Measurements from ENCODE around the gene RCL1.

The RCL1 gene

DNA sequence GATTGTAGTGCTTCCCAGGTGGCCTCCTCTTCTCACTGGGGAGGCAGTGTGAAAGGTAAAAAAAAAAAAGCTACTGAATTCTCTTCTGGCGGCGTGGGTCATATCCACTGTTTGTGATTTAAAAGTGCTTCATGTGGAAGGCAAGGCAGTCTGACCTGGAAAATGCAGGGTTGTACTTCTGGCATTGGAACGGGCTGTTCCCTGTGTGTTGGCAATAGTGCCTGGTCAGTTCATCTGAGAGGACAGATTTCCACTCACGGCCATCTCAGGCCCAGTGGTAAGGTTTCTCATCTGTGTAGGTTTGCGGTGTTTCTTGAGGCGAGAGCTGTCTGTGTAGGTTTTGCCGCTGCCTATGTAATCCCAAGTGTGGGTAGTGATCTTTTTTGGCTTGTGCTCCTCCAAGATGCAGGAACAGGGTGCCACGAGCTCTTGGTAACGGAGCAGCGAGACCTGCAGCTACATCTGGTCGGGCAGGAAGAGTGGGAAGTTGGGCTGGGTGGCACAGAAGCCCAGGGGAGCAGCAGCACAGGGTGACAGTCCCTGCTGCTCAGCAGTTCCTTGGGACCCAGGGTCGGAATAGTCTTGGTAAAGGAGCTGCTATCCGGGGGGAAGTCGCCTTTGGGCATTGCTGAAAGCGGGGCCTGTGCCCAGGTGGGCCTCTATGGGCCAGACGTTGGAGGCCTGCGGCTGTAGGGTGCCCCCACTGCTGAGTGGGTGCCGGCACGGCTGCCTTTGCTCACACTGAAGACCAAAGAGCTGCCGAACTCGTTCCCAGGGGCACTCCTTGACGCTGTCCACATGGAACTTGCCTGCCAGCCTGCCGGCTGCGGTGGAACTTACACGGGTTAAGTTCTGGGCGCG lies 11.2 kb downstream of the RCL1 start:
- no peaks in the 10 kb centered on the region for H3K4me1 ChIP-seq (ENCODE audit: insufficient read depth, low read length, severe bottlenecking)
- H3K79me2 ChIP-seq (ENCODE audit: insufficient read depth, low read length), result peaks cover 93% of the 10 kb centered on the region
- no peak overlapping the region for H3K9ac ChIP-seq (ENCODE audit: low read length)
- H3K9me2 ChIP-seq (ENCODE audit: low read depth, low read length), result no peaks in the 10 kb centered on the region
- peaks cover 12% of the 10 kb centered on the region for H3K9me3 ChIP-seq (ENCODE audit: low read length)
- no peak overlapping the region for H3K4me3 ChIP-seq (ENCODE audit: low read depth, low read length, poor library complexity, severe bottlenecking)
- H3F3A ChIP-seq (ENCODE audit: insufficient read depth, low read length), result no peaks in the 10 kb centered on the region
- TF ChIP-seq, protein P1, sequence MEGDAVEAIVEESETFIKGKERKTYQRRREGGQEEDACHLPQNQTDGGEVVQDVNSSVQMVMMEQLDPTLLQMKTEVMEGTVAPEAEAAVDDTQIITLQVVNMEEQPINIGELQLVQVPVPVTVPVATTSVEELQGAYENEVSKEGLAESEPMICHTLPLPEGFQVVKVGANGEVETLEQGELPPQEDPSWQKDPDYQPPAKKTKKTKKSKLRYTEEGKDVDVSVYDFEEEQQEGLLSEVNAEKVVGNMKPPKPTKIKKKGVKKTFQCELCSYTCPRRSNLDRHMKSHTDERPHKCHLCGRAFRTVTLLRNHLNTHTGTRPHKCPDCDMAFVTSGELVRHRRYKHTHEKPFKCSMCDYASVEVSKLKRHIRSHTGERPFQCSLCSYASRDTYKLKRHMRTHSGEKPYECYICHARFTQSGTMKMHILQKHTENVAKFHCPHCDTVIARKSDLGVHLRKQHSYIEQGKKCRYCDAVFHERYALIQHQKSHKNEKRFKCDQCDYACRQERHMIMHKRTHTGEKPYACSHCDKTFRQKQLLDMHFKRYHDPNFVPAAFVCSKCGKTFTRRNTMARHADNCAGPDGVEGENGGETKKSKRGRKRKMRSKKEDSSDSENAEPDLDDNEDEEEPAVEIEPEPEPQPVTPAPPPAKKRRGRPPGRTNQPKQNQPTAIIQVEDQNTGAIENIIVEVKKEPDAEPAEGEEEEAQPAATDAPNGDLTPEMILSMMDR (IDR thresholded peaks at IDR 0.05; ENCODE audit: low read length), result no peak
- no peak for TF ChIP-seq EZH2 (IDR thresholded peaks at IDR 0.05; ENCODE audit: borderline replicate concordance, low read length)
- no peak overlapping the region for H3K4me2 ChIP-seq (ENCODE audit: low read length)
- no peaks in the 10 kb centered on the region for H4K20me1 ChIP-seq (ENCODE audit: insufficient read depth, low read length)
- no peaks in the 10 kb centered on the region for H3K27me3 ChIP-seq (ENCODE audit: insufficient read depth, low read length)
- peaks cover 28% of the 10 kb centered on the region for H3K36me3 ChIP-seq (ENCODE audit: insufficient read depth, low read length)
- H2AFZ ChIP-seq (ENCODE audit: low read length), result no peak overlapping the region
- no peak overlapping the region for H3K27ac ChIP-seq (ENCODE audit: low read depth, low read length, poor library complexity, severe bottlenecking)

GRCh38 chr9:4804531-4805016 lies 11.8 kb downstream of the RCL1 start:
- peaks cover 12% of the 10 kb centered on the region for H3K9me3 ChIP-seq (ENCODE audit: low read length)
- no peaks in the 10 kb centered on the region for H3K27me3 ChIP-seq (ENCODE audit: insufficient read depth, low read length)
- no peak overlapping the region for H3K4me2 ChIP-seq (ENCODE audit: low read length)
- no peaks in the 10 kb centered on the region for H3F3A ChIP-seq (ENCODE audit: insufficient read depth, low read length)
- no peaks in the 10 kb centered on the region for H4K20me1 ChIP-seq (ENCODE audit: insufficient read depth, low read length)
- H3K27ac ChIP-seq (ENCODE audit: low read depth, low read length, poor library complexity, severe bottlenecking), result no peak overlapping the region
- H3K4me3 ChIP-seq (ENCODE audit: low read depth, low read length, poor library complexity, severe bottlenecking), result no peak overlapping the region
- no peaks in the 10 kb centered on the region for H3K4me1 ChIP-seq (ENCODE audit: insufficient read depth, low read length, severe bottlenecking)
- no peaks in the 10 kb centered on the region for H3K9me2 ChIP-seq (ENCODE audit: low read depth, low read length)
- peaks cover 29% of the 10 kb centered on the region for H3K36me3 ChIP-seq (ENCODE audit: insufficient read depth, low read length)
- no peak overlapping the region for H2AFZ ChIP-seq (ENCODE audit: low read length)
- H3K9ac ChIP-seq (ENCODE audit: low read length), result no peak overlapping the region
- TF ChIP-seq, protein P1 (IDR thresholded peaks at IDR 0.05; ENCODE audit: low read length), result no peak
- TF ChIP-seq EZH2 (IDR thresholded peaks at IDR 0.05; ENCODE audit: borderline replicate concordance, low read length), result no peak
- H3K79me2 ChIP-seq (ENCODE audit: insufficient read depth, low read length), result peaks cover 92% of the 10 kb centered on the region

DNA sequence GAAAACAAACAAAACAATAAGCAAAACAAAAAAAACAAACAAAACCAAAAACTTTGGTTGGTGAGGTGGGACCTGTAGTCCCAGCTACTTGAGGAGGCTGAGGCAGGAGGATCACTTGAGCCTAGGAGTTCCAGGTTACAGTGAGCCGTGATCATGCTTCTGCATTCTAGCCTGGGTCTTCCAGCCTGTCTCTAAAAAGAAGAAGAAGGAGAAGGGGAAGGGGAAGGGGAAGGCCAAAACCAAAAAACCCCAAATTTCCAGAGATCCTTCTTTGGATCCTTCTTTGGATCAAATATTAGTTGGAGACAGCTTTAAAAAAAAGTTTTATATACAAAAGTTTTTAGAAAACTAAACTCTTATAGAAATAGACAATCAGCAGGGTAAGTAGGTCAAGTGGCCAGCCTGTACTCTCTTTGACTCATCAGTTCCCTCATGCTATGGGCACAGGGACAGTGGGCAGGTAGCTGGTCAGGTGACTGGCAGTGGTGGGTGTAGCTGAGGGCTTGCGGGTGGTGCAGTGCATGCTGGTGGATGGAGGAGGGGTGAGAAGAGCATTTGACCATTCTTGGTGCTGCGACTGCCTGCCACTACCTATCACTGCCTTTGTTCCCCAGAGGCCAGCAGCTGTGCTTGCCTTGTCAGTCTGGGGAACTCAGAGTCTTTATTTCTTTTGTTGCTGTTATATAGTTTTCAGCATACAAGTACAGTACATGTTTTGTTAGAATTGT lies 12.6 kb downstream of the RCL1 start:
- H3K27me3 ChIP-seq (ENCODE audit: insufficient read depth, low read length), result no peaks in the 10 kb centered on the region
- H3K36me3 ChIP-seq (ENCODE audit: insufficient read depth, low read length), result peaks cover 29% of the 10 kb centered on the region
- H3K4me1 ChIP-seq (ENCODE audit: insufficient read depth, low read length, severe bottlenecking), result no peaks in the 10 kb centered on the region
- H3K4me2 ChIP-seq (ENCODE audit: low read length), result no peak overlapping the region
- no peaks in the 10 kb centered on the region for H3K9me2 ChIP-seq (ENCODE audit: low read depth, low read length)
- no peak overlapping the region for H2AFZ ChIP-seq (ENCODE audit: low read length)
- H3K79me2 ChIP-seq (ENCODE audit: insufficient read depth, low read length), result peaks cover 92% of the 10 kb centered on the region
- peaks cover 12% of the 10 kb centered on the region for H3K9me3 ChIP-seq (ENCODE audit: low read length)
- no peaks in the 10 kb centered on the region for H3F3A ChIP-seq (ENCODE audit: insufficient read depth, low read length)
- H4K20me1 ChIP-seq (ENCODE audit: insufficient read depth, low read length), result no peaks in the 10 kb centered on the region
- no peak overlapping the region for H3K27ac ChIP-seq (ENCODE audit: low read depth, low read length, poor library complexity, severe bottlenecking)
- no peak overlapping the region for H3K4me3 ChIP-seq (ENCODE audit: low read depth, low read length, poor library complexity, severe bottlenecking)
- TF ChIP-seq, protein P1 (IDR thresholded peaks at IDR 0.05; ENCODE audit: low read length), result no peak
- no peak for TF ChIP-seq EZH2 (IDR thresholded peaks at IDR 0.05; ENCODE audit: borderline replicate concordance, low read length)
- H3K9ac ChIP-seq (ENCODE audit: low read length), result no peak overlapping the region
